Colonic mucosa (tissue), 4 donors: ENCODE results near the gene TGFBR1. TPM values are rescaled to one million over a fixed set of nuclear protein-coding genes. Genes with fewer than 3 reads are reported as not detected.

Experiments
- DNase-seq: peaks from one replicate; pipeline ENCODE4 v3.0.0-alpha.2; 2020
- H3K27ac ChIP-seq: fragments of 200-600 bp; one replicate; pipeline ENCODE4 v1.8.0; 2021
- H3K27me3 ChIP-seq: fragments of 200-600 bp; one replicate; pipeline ENCODE4 v1.8.0; 2021
- H3K36me3 ChIP-seq: fragments of 200-600 bp; one replicate; pipeline ENCODE4 v1.8.0; 2021
- H3K4me1 ChIP-seq: fragments of 200-600 bp; one replicate; pipeline ENCODE4 v1.8.0; 2021; ENCODE audit warnings: mild to moderate bottlenecking
- H3K4me3 ChIP-seq: fragments of 200-600 bp; one replicate; pipeline ENCODE4 v1.8.0; 2021
- H3K9ac ChIP-seq, 2 donors: one replicate each; pipeline ENCODE4 v1.7.0; 2013; ENCODE audit warnings: control low read depth in 2 of 2, low read depth in 2 of 2, low read length in 2 of 2
- H3K9me3 ChIP-seq: fragments of 200-600 bp; one replicate; pipeline ENCODE4 v1.8.0; 2021
- CTCF ChIP-seq: fragments of 200-600 bp; IDR thresholded peaks from one replicate; pipeline ENCODE4 v1.8.0; 2022; ENCODE audit warnings: antibody characterized with exemption, mild to moderate bottlenecking
- intact Hi-C: fragments of 100-400 bp; cut with DNase I; formaldehyde crosslinking; loops from one replicate; pipeline ENCODE4 v1.14.1; 2022
- total RNA-seq, 2 donors: library from RNA; stranded (reverse); fragmentation: NEBNext Ultra II Directional in 1 of 2; extraction: Animal tissue kit (Norgen Biotek cat#: 25700) in 1 of 2; gene quantifications; one replicate each; pipeline ENCODE4 v1.2.1, GENCODE V29; 2021
- donor health status: healthy.
- donor health status: DM: no; HTN: no; CAD: no.
- donor health status: DM: no; HTN: no; CAD: no.

Gene TGFBR1
- total RNA-seq, 2 donors from 2014 or later, result 19.0 to 48.7 TPM

GRCh38 chr9:99130069-99130468 lies 25.2 kb downstream of the TGFBR1 start:
- Histone ChIP-seq H3K4me3 (no peak overlapping the region), H3K4me1 (no peaks in the 10 kb centered on the region), H3K27me3 (no peaks in the 10 kb centered on the region), H3K27ac (no peak overlapping the region), H3K36me3 (no peaks in the 10 kb centered on the region), H3K9me3 (no peaks in the 10 kb centered on the region), H3K9ac (no peak overlapping the region)
- intact Hi-C loops, result no loop called here
- no peak for TF ChIP-seq CTCF
- DNase-seq, result no peak

- H3K9ac ChIP-seq, result no peak overlapping the region
- TF ChIP-seq CTCF, result no peak
- DNase-seq, result no peak
- no peaks in the 10 kb centered on the region for H3K27me3 ChIP-seq
- H3K9me3 ChIP-seq, result no peaks in the 10 kb centered on the region
- no peak overlapping the region for H3K4me3 ChIP-seq
- H3K27ac ChIP-seq, result no peak overlapping the region
- H3K4me1 ChIP-seq, result no peaks in the 10 kb centered on the region
- intact Hi-C loops, result no loop called here
- no peaks in the 10 kb centered on the region for H3K36me3 ChIP-seq
These were observed 28.2 kb downstream of the TGFBR1 start for GRCh38 chr9:99133145-99133544.

GRCh38 chr9:99134893-99135341 lies 30.0 kb downstream of the TGFBR1 start:
- Histone ChIP-seq H3K27ac (peak overlapping the region; percentile 1), H3K9ac (no peak overlapping the region), H3K36me3 (no peaks in the 10 kb centered on the region), H3K27me3 (no peaks in the 10 kb centered on the region), H3K4me1 (no peaks in the 10 kb centered on the region), H3K9me3 (no peaks in the 10 kb centered on the region), H3K4me3 (no peak overlapping the region)
- TF ChIP-seq CTCF, result no peak
- no peak for DNase-seq
- intact Hi-C loops, result no loop called here

- Histone ChIP-seq H3K27ac (peak overlapping the region; percentile 1), H3K36me3 (no peaks in the 10 kb centered on the region), H3K4me3 (no peak overlapping the region), H3K9ac (no peak overlapping the region), H3K9me3 (no peaks in the 10 kb centered on the region), H3K27me3 (no peaks in the 10 kb centered on the region), H3K4me1 (no peaks in the 10 kb centered on the region)
- intact Hi-C loops, result no loop called here
- DNase-seq, result no peak
- TF ChIP-seq CTCF, result no peak
These were observed 30.5 kb downstream of the TGFBR1 start for GRCh38 chr9:99135456-99135855.

DNA sequence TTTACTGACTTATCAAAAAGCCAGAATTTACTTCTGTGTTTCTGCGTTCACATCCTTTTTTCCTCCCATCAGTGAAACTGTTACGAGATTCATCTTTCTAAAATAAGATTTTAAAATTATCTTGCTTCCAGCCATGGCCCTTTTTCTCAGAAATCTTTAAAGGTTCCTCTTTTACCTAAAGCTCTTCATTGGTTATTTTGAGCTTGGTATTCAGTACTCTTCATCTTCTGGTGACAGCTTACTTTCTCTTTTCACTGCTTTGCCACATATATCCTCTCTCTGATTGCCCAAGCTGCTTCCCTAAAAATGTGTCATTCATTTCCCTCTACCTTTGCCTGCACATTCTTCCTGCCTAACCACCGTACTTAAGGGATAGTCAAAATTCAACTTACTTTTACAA lies 32.3 kb downstream of the TGFBR1 start:
- DNase-seq, result no peak
- intact Hi-C loops, result no loop called here
- Histone ChIP-seq H3K9ac (no peak overlapping the region), H3K27ac (no peak overlapping the region), H3K27me3 (no peaks in the 10 kb centered on the region), H3K9me3 (no peaks in the 10 kb centered on the region), H3K36me3 (no peaks in the 10 kb centered on the region), H3K4me1 (no peaks in the 10 kb centered on the region), H3K4me3 (no peak overlapping the region)
- no peak for TF ChIP-seq CTCF

DNA sequence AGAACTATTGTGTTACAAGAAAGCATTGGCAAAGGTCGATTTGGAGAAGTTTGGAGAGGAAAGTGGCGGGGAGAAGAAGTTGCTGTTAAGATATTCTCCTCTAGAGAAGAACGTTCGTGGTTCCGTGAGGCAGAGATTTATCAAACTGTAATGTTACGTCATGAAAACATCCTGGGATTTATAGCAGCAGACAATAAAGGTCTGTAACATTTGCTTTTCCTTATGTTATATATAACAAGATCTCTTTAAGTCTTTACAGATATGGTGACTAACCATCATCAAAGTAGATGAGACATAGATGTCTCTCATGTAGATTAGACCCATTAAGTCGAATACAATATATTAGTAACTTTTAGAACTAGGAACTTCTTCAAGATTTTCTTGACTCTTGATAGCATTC lies 33.0 kb downstream of the TGFBR1 start:
- Histone ChIP-seq H3K4me1 (no peaks in the 10 kb centered on the region), H3K4me3 (no peak overlapping the region), H3K9me3 (no peaks in the 10 kb centered on the region), H3K27ac (no peak overlapping the region), H3K9ac (no peak overlapping the region), H3K36me3 (no peaks in the 10 kb centered on the region), H3K27me3 (no peaks in the 10 kb centered on the region)
- intact Hi-C loops, result no loop called here
- no peak for DNase-seq
- no peak for TF ChIP-seq CTCF
